CD4-positive, alpha-beta memory T cell (primary cell): ENCODE data around the gene LITAF. TPM values are rescaled to one million over a fixed set of nuclear protein-coding genes. Genes with fewer than 3 reads are reported as not detected.
"Not testable (repeated sequence)": the region's sequence is repeated elsewhere in the genome, so short reads cannot be mapped to it uniquely, and the experiment has no call there.

Source experiments
- CTCF ChIA-PET: fragments of 350-600 bp; sonication (Branson Sonifier 250); formaldehyde crosslinking; loops from one replicate; lab custom pipeline; 2021; ENCODE audit warnings: inconsistent platforms; ENCODE audit not compliant: partially characterized antibody; lab: Charles Lee
- POLR2A ChIA-PET: fragments of 350-600 bp; sonication (Branson Sonifier 250); formaldehyde crosslinking; loops from one replicate; lab custom pipeline; 2021; ENCODE audit not compliant: partially characterized antibody; lab: Charles Lee
- DNase-seq, 5 donors: peaks; one replicate each; pipeline versions ENCODE4 v3.0.0 to v3.0.0-alpha.2; 2020 to 2022; ENCODE audit warnings: mixed read lengths in 1 of 5
- H3K27ac ChIP-seq: one replicate; pipeline ENCODE4 v1.7.0; 2013; ENCODE audit warnings: low read depth, low read length
- H3K27me3 ChIP-seq: 2 replicates; pipeline ENCODE4 v1.7.0; 2013; ENCODE audit warnings: mild to moderate bottlenecking, low read length, moderate library complexity; ENCODE audit not compliant: insufficient read depth
- H3K36me3 ChIP-seq: 2 replicates; pipeline ENCODE4 v1.7.0; 2013; ENCODE audit warnings: mild to moderate bottlenecking, low read length, moderate library complexity; ENCODE audit not compliant: insufficient read depth
- H3K4me1 ChIP-seq: 2 replicates; pipeline ENCODE4 v1.7.0; 2013; ENCODE audit warnings: mild to moderate bottlenecking, low read length, moderate library complexity; ENCODE audit not compliant: insufficient read depth
- H3K4me3 ChIP-seq, 2 donors: one replicate each; pipeline ENCODE4 v1.7.0; 2013; ENCODE audit warnings: low read length in 2 of 2, mild to moderate bottlenecking in 1 of 2
- H3K9me3 ChIP-seq, 2 donors: one replicate each; pipeline ENCODE4 v1.7.0; 2013; ENCODE audit warnings: low read length in 2 of 2, control low read depth in 1 of 2; ENCODE audit not compliant: control insufficient read depth in 1 of 2
- H3K27ac Mint-ChIP-seq, 7 donors: one replicate each; pipeline ENCODE4 v1.8.0; 2020 to 2021; ENCODE audit warnings: mixed read lengths in 7 of 7, mild to moderate bottlenecking in 6 of 7, inconsistent platforms in 3 of 7, moderate library complexity in 3 of 7
- H3K27me3 Mint-ChIP-seq, 2 donors: one replicate each; pipeline ENCODE4 v1.8.0; 2020 to 2021; ENCODE audit warnings: mixed read lengths in 2 of 2
- H3K36me3 Mint-ChIP-seq, 2 donors: one replicate each; pipeline ENCODE4 v1.8.0; 2020 to 2021; ENCODE audit warnings: mixed read lengths in 2 of 2, inconsistent platforms in 1 of 2, mild to moderate bottlenecking in 1 of 2
- H3K4me1 Mint-ChIP-seq, 4 donors: one replicate each; pipeline ENCODE4 v1.8.0; 2020 to 2021; ENCODE audit warnings: mixed read lengths in 4 of 4, mild to moderate bottlenecking in 1 of 4
- H3K4me3 Mint-ChIP-seq, 8 donors: one replicate each; pipeline ENCODE4 v1.8.0; 2020 to 2021; ENCODE audit warnings: mixed read lengths in 8 of 8, mild to moderate bottlenecking in 7 of 8, moderate library complexity in 6 of 8, inconsistent platforms in 3 of 8
- H3K9me3 Mint-ChIP-seq, 8 donors: one replicate each; pipeline ENCODE4 v1.8.0; 2020 to 2021; ENCODE audit warnings: mixed read lengths in 8 of 8, mild to moderate bottlenecking in 5 of 8, inconsistent platforms in 3 of 8, moderate library complexity in 1 of 8
- intact Hi-C: fragments of 100-400 bp; cut with micrococcal nuclease; formaldehyde crosslinking; loops from one replicate; pipeline ENCODE4 v1.15.1; 2023
- polyA plus RNA-seq, 2 donors: library from polyadenylated mRNA; unstranded; fragments of 300-500 nt; fragmentation: Illumina TruSeq; gene quantifications; one replicate each; pipeline ENCODE4 v1.2.3, GENCODE V29; 2021
- total RNA-seq, 2 experiments: library from RNA; stranded (reverse); gene quantifications; one replicate each; pipeline ENCODE4 v1.2.3, GENCODE V29; 2021

LITAF gene
- total and polyA plus RNA-seq, 4 experiments from 2014 or later = 155 to 496 (median 250) TPM

DNA sequence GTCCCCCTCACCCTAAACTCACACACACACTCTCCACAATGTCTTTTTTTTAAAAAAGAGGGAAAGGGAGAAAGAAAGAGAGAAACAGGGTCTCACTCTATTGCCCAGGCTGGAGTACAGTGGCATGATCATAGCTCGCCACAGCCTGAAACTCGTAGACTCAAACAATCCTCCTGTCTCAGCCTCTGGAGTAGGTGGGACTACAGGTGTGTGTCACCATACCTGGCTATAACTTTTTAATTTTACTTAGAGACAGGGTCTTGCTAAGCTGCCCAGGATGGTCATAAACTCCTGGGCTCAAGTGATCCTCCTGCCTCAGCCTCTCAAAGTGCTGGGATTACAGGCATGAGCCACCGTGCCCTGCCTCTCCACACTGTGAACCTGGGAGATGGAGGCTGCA lies 24.9 kb downstream of the LITAF start:
- H3K4me3 Mint-ChIP-seq = peak overlapping the region; percentile 59 to 91 (median 76)
- peaks cover 53 to 91% (median 71%) of the 10 kb centered on the region in 4 donors for H3K4me1 Mint-ChIP-seq
- H3K27ac Mint-ChIP-seq = peak overlapping the region; percentile 92 to 100 (median 95)
- no peak for DNase-seq
- Histone ChIP-seq H3K27ac (peak overlapping the region; percentile 86), H3K4me3 (peak overlapping the region; percentile 37 to 60), H3K36me3 (peaks cover 8% of the 10 kb centered on the region), H3K9me3 (no peaks in the 10 kb centered on the region), H3K27me3 (no peaks in the 10 kb centered on the region), H3K4me1 (peaks cover 80% of the 10 kb centered on the region)
- no peaks in the 10 kb centered on the region for H3K27me3 Mint-ChIP-seq
- peaks cover 23 to 31% of the 10 kb centered on the region in 2 donors for H3K36me3 Mint-ChIP-seq
- intact Hi-C loops = loop anchor here (1.0 kb wide), 1 partner anchor 30 kb away; no protein-coding TSS in a partner anchor
- ChIA-PET POLR2A (interaction anchor here (0.6 to 10.7 kb wide), 8 partner anchors 8 to 209 kb away, joined by 3 to 134 read pairs (median 6); partner anchors contain the start of gene LITAF), CTCF (interaction anchor here (1.1 to 2.7 kb wide), 5 partner anchors 21 to 76 kb away, joined by 3 to 12 read pairs (median 7); no protein-coding TSS in a partner anchor)
- peaks cover 0 to 2% (median 0%) of the 10 kb centered on the region in 8 donors for H3K9me3 Mint-ChIP-seq

GRCh38 chr16:11561454-11561805 lies 25.3 kb downstream of the LITAF start:
- POLR2A ChIA-PET = interaction anchor here (0.6 to 10.7 kb wide), 9 partner anchors 11 to 208 kb away, joined by 3 to 134 read pairs (median 6); partner anchors contain the start of genes LITAF and TXNDC11
- Mint-ChIP-seq H3K27me3 (no peaks in the 10 kb centered on the region), H3K9me3 (peaks cover 0 to 1% (median 0%) of the 10 kb centered on the region in 8 donors), H3K36me3 (peaks cover 23 to 31% of the 10 kb centered on the region in 2 donors), H3K4me1 (peaks cover 53 to 91% (median 71%) of the 10 kb centered on the region in 4 donors), H3K27ac (peak overlapping the region; percentile 92 to 100 (median 95)), H3K4me3 (peak overlapping the region; percentile 59 to 91 (median 79))
- Histone ChIP-seq H3K36me3 (peaks cover 6% of the 10 kb centered on the region), H3K27ac (peak overlapping the region; percentile 86), H3K4me1 (peaks cover 84% of the 10 kb centered on the region), H3K4me3 (peak overlapping the region; percentile 37 to 60), H3K9me3 (no peaks in the 10 kb centered on the region), H3K27me3 (no peaks in the 10 kb centered on the region)
- intact Hi-C loops = loop anchor here (1.0 kb wide), 1 partner anchor 29 kb away; no protein-coding TSS in a partner anchor
- CTCF ChIA-PET = interaction anchor here (1.1 to 2.8 kb wide), 3 partner anchors 22 to 80 kb away, joined by 6 to 23 read pairs (median 12); no protein-coding TSS in a partner anchor
- no peak for DNase-seq

DNA sequence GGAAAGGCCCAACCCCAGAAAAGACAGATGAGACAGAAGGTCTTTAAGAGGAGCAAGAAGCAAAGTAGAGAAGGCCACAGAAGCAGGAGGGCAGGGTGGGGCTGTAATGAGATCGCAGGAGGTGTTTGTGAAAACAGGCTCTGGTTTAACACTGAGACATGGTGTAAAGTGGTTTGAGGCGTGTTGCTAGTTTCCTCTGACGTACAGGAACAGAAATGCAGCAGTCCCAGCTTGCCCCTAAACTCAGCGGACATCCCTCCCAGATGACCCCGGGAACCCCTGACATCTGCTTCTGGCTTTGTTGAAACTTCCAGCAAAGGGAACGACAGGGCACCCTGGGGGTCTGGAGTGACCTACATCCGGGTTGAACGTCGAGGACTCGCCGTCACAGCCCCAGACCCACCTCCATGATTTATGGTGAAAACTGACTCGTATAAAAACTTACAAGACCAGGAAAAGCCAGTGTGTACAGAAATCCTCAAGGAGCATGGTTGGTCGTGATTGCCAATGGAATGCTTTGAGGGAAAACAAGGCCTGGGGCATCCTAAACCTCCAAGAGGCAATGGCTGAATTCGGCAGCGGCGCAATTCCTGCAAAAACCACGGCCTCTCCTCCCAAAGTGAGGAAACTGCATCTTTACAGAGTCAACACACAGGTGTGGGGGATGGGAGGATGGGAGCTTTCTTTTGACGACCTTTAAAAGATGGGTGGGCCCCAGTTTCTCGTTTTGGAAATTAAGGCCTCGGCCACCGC lies 25.8 kb downstream of the LITAF start:
- Histone ChIP-seq H3K9me3 (no peaks in the 10 kb centered on the region), H3K27me3 (no peaks in the 10 kb centered on the region), H3K4me1 (peaks cover 89% of the 10 kb centered on the region), H3K27ac (peak overlapping the region; percentile 86), H3K4me3 (peak overlapping the region; percentile 37 to 60), H3K36me3 (peaks cover 7% of the 10 kb centered on the region)
- H3K9me3 Mint-ChIP-seq = peaks cover 0 to 5% (median 0%) of the 10 kb centered on the region in 8 donors
- peak overlapping the region; percentile 59 to 91 (median 79) for H3K4me3 Mint-ChIP-seq
- intact Hi-C loops = loop anchor here (1.0 kb wide), 4 partner anchors 24 to 80 kb away; no protein-coding TSS in a partner anchor
- H3K27ac Mint-ChIP-seq = peak overlapping the region; percentile 92 to 100 (median 95)
- peak; percentile 84 to 95 (median 86) for DNase-seq
- peaks cover 25 to 31% of the 10 kb centered on the region in 2 donors for H3K36me3 Mint-ChIP-seq
- ChIA-PET POLR2A (interaction anchor here (0.5 to 10.7 kb wide), 13 partner anchors 12 to 489 kb away, joined by 3 to 134 read pairs (median 5); partner anchors contain the start of genes LITAF and TXNDC11), CTCF (interaction anchor here (0.6 to 2.8 kb wide), 11 partner anchors 12 to 154 kb away, joined by 3 to 23 read pairs (median 5); no protein-coding TSS in a partner anchor)
- peaks cover 54 to 91% (median 71%) of the 10 kb centered on the region in 4 donors for H3K4me1 Mint-ChIP-seq
- H3K27me3 Mint-ChIP-seq = no peaks in the 10 kb centered on the region

DNA sequence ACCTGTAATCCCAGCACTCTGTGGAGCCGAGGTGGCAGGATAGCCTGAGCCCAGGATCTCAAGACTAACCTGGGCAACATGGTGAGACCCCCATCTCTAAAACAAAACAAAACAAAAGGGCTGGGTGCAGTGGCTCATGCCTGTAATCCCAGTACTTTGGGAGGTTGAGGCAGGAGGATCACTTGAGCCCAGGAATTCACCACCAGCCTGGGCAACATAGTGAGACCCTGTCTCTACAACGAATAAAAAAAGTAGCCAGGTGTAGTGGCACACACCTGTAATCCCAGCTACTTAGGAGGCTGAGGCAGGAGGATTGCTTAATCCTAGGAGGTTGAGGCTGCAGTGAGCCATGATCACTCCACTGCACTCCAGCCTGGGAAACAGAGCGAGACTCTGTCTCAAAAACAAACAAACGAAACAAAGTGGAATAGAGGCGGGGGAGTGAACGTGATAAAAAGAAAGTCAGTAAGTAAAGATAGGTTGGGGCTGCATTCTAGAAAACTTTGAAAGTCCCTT lies 28.4 kb downstream of the LITAF start:
- ChIA-PET POLR2A (interaction anchor here (4.9 to 10.7 kb wide), 2 partner anchors 27 to 62 kb away, joined by 51 to 134 read pairs; partner anchors contain the start of gene LITAF), CTCF (interaction anchor here (1.4 to 2.8 kb wide), 3 partner anchors 24 to 83 kb away, joined by 5 to 23 read pairs (median 5); no protein-coding TSS in a partner anchor)
- intact Hi-C loops, H3K9me3 ChIP-seq, H3K27me3 Mint-ChIP-seq, H3K27me3 ChIP-seq, H3K4me3 ChIP-seq, H3K9me3 Mint-ChIP-seq, DNase-seq: not testable (repeated sequence)
- Mint-ChIP-seq H3K4me3 (peak overlapping the region; percentile 35 to 68 (median 60)), H3K27ac (peak overlapping the region; percentile 88 to 97 (median 93)), H3K4me1 (peaks cover 46 to 78% (median 62%) of the 10 kb centered on the region in 4 donors), H3K36me3 (peaks cover 35 to 40% of the 10 kb centered on the region in 2 donors)
- Histone ChIP-seq H3K4me1 (peaks cover 72% of the 10 kb centered on the region), H3K36me3 (peaks cover 27% of the 10 kb centered on the region), H3K27ac (peak overlapping the region; percentile 24)

GRCh38 chr16:11557801-11558200 lies 28.9 kb downstream of the LITAF start:
- H3K4me1 Mint-ChIP-seq = peaks cover 44 to 76% (median 60%) of the 10 kb centered on the region in 4 donors
- H3K27me3 Mint-ChIP-seq = no peaks in the 10 kb centered on the region
- peak overlapping the region; percentile 88 to 96 (median 93) for H3K27ac Mint-ChIP-seq
- Histone ChIP-seq H3K27ac (peak overlapping the region; percentile 24), H3K36me3 (peaks cover 33% of the 10 kb centered on the region), H3K4me1 (peaks cover 68% of the 10 kb centered on the region), H3K9me3 (no peaks in the 10 kb centered on the region), H3K4me3 (no peak overlapping the region), H3K27me3 (no peaks in the 10 kb centered on the region)
- H3K36me3 Mint-ChIP-seq = peaks cover 36 to 45% of the 10 kb centered on the region in 2 donors
- peaks cover 0 to 5% (median 0%) of the 10 kb centered on the region in 8 donors for H3K9me3 Mint-ChIP-seq
- H3K4me3 Mint-ChIP-seq = peak overlapping the region; percentile 11 to 85 (median 65)
- DNase-seq = no peak
- ChIA-PET POLR2A (interaction anchor here (0.8 to 10.7 kb wide), 3 partner anchors 16 to 63 kb away, joined by 3 to 134 read pairs (median 51); partner anchors contain the start of gene LITAF), CTCF (interaction anchor here (1.0 to 1.6 kb wide), 3 partner anchors 24 to 158 kb away, joined by 4 to 5 read pairs (median 5); no protein-coding TSS in a partner anchor)
- intact Hi-C loops = no loop called here

- Mint-ChIP-seq H3K27me3 (no peaks in the 10 kb centered on the region), H3K36me3 (peaks cover 41 to 51% of the 10 kb centered on the region in 2 donors), H3K4me1 (peaks cover 42 to 74% (median 54%) of the 10 kb centered on the region in 4 donors), H3K9me3 (peaks cover 0 to 5% (median 0%) of the 10 kb centered on the region in 8 donors), H3K4me3 (peak overlapping the region; percentile 40 to 85 (median 70)), H3K27ac (peak overlapping the region; percentile 88 to 96 (median 93))
- H3K4me3 ChIP-seq = no peak overlapping the region
- no peaks in the 10 kb centered on the region for H3K9me3 ChIP-seq
- H3K36me3 ChIP-seq = peaks cover 38% of the 10 kb centered on the region
- POLR2A ChIA-PET = interaction anchor here (0.6 to 10.7 kb wide), 4 partner anchors 15 to 63 kb away, joined by 3 to 134 read pairs (median 27); partner anchors contain the start of gene LITAF
- CTCF ChIA-PET = interaction anchor here (1.0 to 3.5 kb wide), 5 partner anchors 25 to 159 kb away, joined by 4 to 22 read pairs (median 5); no protein-coding TSS in a partner anchor
- DNase-seq = peak; percentile 42 to 67 (median 50)
- intact Hi-C loops = no loop called here
- no peaks in the 10 kb centered on the region for H3K27me3 ChIP-seq
- peaks cover 63% of the 10 kb centered on the region for H3K4me1 ChIP-seq
- H3K27ac ChIP-seq = peak overlapping the region; percentile 24
Observed at GRCh38 chr16:11556945-11557720, 29.6 kb downstream of the LITAF start.
